CD4-positive, alpha-beta T cell treated with Interleukin-17A for 1 hour (primary cell): Measurements from ENCODE around the gene ADPRHL1.

Experiments used
- DNase-seq: peaks from one replicate; pipeline ENCODE4 v3.0.0-alpha.2; 2020

Gene ADPRHL1

DNA sequence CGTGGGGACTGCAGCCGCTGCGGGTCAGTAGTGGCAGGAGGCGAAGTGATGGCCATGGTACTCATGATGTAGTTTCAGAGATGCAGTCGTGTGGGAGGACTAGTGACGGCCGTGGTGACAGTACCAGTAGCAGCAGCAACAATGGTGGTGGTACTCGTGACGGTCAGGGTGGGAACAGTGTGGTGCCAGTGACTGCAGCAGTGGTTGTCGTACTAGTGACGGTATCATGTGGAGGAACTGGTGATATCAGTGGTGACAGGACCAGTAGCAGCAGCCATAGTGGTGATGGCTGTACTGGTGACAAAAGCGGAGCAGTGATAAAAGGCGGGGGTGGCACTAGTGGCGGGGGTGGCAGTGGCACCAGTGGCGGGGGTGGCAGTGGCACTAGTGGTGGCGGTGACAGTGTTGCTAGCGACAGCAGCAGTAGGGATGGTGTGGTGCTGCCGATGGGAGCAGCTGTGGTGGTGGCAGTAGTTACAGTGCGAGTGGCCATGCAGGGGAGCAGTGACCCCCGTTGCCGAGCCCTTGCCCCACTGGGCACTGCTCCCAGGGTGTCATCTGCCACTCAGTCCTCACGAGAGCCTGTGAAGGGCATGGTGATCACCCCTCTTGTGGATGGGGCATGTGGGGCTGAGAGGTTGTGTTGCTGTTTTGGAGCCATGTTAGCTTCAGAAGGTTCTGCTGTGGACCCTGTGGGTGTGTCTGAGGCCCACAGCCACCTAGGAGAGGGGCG is 22.7 kb downstream of the ADPRHL1 start:
- no peak for DNase-seq

DNA sequence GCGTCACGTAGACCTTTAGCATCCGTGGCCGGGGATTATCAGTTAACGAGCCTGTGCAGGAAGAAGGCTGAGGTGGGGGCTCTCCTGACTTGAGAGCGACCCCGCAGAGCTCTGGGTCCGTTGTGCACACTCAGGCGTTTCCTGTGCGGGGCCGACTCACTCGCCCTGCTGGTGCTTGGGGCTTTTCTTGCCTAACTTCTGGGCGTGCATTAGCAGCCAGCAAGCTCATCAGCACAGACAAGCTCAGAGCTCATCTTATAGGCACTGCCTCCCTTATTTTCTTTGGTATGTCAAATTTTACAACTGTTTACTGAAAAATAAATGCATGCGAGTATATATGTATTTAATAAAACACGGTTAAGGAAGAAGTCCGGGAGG is 23.7 kb downstream of the ADPRHL1 start:
- no peak for DNase-seq

DNA sequence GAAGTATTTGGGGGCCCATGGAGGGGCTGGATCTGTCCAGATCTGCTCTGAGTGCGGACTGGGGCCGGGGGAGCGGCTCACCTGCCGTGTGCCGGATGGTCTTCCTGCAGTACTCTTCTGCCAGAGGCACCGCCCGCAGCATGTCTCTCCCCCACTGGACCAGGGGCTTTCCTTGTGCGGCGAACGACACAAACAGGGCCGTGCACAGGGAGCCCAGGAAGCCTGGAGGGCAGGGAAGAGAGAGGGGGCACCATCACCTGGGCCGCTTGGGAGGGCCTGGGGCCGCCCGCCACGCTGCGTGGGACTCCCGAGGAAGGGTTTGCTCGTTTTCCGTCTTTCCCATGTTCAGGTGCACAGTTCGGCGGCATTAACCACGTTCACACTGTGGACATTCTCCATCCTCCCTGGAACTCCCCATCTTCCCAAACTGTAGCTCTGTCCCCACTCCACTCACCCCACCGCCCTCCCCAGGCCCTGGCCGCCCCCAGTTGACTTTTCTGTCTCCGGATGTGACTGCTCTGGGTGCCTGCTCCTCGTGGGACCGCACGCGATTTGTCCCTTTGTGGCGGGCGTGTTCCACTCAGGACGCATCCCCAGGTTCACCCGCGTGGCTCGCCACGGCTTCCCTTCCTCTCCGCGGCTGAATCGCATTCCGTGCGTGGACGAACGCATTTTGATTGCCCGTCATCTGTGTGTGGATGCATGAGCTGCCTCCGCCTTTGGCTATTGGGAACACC is 24.2 kb downstream of the ADPRHL1 start:
- no peak for DNase-seq

DNA sequence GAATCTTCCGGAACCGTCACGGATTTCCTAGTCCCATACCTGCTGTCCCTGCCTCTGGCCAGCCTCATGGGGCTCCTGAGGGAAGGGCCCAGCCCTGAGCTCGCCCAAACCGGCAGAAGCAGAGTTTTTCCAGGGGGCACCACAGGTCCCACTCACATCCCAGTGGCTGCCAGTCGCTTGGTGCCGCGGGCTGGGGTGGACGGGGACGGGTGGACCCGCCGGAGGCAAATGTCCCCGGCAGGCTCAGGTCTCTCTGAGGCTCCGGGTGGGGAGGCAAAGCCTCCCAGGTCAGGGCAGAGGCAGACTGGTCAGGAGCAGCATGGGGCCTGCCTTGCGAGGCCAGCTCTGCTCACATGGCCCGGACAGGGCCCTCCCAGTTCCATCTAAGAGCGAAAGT is 24.8 kb downstream of the ADPRHL1 start:
- DNase-seq = no peak

DNA sequence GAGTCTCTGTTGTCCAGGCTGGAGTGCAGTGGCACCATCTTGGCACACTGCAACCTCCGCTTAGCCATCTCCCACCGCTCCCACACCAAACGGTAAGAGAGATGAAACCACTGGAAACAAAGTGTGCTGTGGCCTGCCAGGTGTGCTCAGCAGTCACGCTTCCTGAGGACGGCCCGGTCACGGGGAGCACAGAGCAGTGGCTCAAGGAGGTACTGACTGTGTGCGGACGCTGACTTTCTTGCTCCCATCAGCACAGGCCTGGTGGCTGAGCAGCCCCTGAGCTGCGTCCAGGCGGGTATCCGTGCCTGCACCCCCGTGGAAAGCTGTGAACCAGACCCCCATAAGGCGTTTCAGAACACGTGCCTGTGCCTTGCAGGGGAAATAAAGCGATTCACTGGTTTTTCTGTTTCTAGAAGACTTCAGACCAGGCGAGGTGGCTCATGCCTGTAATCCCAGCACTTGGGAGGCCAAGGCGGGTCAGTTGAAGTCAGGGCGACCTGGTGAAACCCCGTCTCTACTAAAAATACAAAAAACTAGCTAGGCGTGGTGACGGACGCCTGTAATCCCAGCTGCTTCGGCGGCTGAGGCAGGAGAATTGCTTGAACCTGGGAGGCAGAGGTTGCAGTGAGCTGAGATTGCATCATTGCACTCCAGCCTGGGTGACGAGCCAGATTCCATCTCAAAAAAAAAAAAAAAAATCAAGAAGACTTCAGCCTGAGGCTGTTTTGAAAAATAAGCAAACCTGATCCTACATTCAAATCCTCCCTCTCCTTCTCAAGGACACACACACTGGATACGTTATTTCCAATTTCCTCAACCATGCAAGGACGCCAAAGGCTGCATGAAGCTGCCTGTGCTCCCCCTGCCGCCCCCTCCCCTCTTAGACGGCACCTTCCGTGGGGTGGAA is 25.5 kb downstream of the ADPRHL1 start:
- DNase-seq = no peak

DNA sequence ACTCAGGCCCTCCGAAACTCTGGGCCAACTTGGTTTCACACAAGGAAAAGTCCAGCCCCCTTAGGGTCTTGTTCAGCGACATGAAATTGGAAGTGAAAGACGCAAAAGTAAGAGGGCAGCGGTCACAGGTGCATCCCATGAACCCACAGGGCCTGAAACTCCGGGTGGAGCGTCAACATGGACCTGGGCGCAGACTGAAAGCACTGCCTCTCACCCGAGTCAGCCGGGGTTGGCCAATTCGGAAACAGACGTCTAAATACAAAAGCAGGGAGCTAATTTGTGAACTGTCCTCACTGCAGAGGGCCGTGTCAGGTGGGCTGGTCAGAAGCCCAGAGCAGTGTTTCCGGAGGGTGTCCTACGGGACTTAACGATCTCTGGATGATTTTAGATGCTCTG is 26.7 kb downstream of the ADPRHL1 start:
- no peak for DNase-seq

DNA sequence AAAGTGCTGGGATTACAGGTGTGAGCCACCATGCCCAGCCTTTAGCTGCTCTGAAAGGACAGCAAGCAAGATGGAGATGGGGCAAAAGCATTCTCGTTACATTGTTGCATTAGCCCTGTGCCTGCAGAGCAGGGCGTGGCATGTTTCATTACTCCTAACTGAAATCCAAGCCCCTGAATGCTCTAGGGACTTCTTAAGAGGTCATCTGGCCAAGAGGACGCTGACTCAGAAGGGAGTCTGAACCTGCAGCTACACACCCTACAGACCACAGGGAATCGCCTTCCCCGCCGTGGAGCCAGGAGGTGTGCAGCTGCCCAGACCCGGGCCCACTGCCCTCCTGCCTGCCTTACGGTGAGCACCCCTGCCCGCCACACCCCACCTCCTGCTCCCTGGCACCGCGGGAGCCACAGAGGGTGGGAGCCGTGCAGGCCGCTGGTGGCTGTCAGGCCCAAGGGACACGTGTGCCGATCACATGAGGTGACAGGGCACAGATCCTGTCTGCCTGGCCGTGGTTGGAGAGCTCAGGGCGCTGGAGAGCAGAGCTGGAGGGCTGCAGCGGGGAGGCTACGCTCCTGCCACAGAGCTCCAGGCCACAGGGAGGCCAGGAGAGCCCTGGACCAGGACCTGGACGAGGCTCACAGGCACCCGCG is 27.2 kb downstream of the ADPRHL1 start:
- no peak for DNase-seq

DNA sequence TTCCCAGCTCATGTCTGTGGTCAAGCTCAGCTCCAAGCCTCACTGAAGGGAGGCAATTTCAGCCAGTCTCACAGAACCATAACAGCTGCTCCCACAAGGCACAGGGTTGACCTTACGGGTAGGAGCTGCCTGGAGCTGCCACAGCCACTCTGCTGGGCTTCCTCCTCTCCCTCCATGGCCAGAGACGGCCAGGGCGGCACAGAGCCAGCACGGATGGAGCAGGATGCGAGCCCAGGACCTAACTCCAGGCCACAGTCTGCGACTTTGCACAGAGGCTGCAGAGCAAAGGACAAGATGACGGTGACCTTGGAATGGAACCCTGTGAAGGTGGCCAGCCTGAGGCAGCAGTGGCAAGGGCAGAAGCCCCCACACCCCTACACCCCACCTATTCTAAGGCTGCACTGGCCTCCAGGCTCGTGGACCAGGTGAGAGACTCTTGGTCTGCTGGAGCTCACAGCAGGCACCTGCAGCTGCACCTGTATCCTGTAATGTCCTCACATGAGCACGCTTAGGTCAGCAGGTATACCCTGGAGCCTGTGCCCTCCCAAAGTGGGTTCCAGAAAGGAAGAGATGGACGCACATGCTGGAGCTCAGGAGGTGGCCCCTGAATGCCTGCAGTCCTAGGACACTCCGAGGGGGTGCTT is 29.6 kb downstream of the ADPRHL1 start:
- DNase-seq = no peak

DNA sequence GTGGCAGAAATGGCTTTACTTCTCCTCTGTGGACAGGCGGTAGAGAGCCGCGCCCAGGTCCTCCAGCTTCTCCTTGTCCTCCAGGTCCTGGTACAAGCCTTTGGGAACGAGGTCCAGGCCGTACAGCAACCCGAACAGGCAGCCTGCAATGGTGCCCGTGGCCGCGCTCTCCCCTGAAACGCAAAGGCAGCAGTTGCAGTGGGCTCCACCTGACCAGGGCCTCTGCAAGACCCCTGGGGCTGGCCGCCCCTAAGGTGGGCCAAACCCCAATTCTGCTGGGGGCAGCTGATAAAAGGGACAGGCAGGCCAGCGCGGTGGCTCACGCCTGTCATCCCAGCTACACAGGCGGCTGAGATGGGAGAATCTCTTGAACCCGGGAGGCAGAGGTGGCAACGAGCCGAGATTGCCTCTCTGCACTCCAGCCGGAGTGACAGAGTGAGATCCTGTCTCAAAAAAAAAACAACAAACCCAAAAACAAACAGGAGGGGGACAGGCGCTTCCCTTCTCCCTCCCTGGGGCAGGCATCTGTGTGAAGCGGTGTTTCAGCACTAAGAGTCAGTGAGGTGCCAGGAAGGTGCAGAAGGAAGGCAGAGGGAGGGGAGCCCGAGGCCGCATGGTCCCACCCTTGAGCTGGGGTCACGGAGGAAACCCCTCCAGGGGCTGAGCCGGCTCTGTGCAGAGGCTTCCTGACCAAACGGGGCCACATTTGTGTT is 30.3 kb downstream of the ADPRHL1 start:
- DNase-seq = no peak

DNA sequence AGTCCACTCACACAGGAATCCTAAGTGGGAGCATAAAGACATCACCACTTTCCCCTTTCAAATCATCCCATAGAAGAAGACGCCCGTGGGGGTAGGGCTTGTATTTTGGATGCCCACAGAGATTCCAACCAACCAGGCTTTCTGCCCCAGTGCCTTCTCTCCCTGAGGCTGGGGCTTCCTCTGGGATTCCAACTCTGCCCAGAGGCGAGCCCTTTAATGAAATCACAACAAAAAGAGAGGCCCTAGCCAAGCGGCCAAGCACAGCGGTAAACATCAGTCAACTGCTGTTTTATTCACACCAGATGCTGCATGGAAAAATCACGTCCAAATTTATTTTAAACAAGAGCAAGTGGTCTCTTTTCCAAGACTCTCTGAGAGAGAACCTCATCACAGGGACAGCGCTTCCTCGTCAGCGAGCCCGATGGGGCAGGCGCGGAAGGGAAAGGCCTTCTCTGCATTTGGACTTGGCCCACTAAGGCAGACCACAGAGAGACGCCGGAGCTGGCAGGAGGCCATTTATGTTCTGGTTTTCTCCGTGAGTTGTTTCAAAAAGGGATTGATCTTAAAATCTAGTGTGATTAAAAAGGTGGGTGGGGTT is 31.5 kb downstream of the ADPRHL1 start:
- no peak for DNase-seq

DNA sequence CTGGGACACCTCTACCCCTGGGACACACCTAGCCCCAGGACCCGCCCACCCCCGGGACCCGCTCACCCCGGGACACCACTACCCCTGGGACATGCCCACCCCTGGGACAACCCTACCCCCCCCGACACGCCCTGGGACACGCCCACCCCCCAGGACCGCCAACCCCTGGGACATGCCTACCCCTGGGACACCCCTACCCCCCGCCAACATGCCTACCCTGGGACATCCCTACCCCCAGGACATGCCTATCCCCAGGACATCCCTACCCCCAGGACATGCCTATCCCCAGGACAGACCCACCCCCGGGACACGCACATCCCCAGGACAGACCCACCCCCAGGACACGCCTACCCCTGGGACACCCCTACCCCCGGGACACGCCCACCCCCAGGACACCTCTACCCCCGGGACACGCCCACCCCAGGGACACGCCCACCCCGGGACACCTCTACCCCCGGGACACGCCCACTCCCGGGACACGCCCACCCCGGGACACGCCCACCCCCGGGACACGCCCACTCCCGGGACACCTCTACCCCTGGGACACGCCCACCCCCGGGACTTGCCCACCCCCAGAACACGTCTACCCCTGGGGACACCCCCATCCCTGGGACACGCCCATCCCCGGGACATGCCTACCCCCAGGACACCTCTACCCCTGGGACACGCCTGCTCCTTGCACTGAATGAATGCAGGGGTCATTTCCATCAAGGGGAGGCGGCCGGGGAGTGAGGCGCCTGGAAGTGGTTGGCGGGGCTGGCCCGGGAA is 32.3 kb downstream of the ADPRHL1 start:
- no peak for DNase-seq

DNA sequence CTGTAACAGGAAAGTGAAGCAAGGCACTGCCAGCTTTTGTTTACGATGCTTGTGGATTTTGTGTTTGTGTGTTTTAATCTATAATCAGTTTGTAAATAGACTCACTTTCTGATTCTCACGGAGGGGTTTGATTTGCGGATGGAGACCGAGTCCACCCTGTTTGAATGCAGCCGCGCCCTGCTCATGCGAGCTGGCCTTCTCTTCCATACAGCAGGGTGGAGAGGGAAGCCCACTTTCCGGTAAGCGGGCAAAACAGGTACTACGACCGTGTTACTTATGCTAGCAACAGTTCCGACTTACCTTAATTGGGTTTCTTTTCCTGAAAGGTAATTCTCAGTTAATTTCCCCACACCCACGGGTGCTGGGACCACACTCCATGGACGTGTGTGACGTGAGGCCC is 33.1 kb downstream of the ADPRHL1 start:
- DNase-seq = no peak

DNA sequence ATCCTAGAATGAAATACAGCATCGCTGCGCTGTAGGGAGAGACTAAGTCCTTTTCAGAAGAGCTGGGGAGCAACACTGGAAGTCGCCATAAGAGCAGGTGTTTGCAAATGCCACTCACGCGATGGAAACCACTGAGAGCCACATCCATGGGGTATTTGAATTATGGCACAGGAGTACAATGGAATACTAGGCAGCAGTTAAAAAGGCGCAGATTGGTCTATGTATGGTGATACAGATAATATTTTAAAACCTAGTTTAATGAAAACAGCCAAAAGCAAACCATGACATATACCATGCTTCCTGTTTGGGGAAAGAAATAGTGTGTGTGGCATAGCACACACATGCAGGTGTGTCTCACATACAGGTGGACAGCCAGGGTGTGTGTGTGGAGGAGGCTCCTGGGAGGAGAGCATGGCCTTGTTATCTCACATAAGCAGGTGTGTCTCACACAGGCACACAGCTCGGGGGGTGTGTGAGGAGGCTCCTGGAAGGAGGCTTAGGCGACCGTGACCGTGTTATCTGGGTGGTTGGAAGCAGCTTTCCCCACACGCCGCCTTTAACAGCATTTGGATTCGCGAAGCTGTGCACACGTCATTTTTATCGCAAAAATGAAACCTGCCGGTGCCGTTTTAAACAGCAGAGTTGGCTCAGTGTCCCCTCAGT is 33.6 kb downstream of the ADPRHL1 start:
- DNase-seq = no peak

DNA sequence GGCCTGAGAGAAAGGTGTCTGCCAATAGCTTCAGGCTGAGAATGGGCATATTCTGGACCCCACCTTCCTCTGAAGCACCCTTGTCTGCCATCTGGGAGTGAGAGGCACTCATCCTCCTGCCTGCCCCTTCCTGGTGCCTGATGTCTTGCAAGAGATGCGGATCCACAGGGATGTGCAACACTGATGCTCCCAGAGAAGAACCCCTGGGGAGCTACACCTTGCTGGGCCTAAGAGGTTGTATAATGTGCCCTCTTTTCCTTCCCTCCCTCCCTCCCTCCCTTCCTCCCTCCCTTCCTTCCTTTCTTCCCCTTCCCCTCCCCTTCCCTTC is 34.6 kb downstream of the ADPRHL1 start:
- DNase-seq = no peak

DNA sequence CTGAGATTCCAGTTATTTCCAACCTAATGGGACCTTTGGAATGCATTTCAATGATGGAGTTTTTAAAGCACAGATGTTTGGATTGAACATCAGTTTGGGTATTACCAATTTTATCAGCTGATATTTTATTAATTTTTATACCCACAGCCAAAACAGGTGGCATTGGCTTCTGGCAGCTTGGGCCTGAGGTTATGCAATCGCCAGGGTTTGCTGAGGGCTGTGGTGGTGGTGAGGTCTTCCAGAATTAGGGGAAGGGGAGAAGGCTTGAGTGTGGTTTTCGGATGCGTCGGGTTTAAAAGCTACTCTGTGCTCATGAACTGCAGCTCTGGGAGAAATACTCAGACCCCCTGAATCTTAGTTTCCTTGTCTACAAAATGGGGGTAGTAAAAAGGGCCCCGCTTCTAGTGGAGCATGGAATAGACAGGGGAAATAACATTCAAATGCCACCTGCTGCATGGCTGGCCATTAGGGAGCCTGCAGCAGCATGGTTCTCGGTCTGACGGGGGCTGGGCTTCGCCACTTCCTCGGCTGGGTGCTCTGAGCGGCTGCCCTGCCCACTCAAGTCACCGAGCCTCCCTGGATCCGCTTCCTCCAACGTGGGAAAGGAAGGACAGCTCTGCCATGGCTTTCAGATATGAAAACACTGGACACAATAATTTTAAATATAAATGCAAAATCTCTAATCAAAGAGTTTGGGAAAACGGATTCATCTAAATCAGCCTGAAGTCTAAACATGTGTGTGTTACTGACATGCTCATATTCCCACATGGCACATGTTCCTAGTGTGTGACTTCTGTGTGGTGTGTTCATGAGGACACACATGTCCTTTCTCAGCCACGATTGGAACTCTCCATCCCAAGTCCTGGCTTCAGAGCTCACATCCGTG is 35.2 kb downstream of the ADPRHL1 start:
- no peak for DNase-seq

DNA sequence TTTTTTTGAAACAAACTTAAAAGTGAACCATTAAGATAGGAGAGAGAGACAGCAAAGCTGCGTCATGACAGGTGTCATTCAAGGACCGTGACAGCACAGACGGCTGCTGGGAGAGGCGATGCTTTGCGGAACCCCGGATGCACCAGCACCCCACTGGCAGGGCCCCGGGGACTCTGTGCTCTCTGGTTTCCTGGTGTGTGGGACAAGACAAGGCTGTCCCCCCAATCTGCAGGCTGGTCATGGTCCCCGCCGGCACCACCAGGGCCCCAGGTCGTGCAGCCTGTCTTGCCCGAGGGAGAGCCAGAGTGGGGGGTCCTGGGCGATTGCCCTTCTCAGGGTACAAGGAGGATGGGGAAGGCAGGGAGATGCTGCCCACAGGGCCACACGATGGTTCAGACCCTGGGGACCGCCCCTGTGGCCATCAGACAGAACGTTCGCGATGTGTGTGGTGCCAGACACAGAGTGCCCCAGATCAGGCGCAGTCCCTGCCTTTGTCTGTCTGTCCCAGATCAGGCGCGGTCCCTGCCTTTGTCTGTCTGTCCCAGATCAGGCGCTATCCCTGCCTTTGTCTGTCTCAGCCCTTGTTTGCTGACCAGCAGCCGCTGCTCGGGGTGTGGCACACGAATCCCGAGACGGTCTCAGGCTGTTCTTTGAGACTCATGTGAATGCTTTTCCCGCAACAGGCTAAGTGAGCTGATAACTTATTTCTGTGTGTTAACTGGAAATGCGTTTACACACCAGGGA is 36.1 kb downstream of the ADPRHL1 start:
- DNase-seq = no peak

DNA sequence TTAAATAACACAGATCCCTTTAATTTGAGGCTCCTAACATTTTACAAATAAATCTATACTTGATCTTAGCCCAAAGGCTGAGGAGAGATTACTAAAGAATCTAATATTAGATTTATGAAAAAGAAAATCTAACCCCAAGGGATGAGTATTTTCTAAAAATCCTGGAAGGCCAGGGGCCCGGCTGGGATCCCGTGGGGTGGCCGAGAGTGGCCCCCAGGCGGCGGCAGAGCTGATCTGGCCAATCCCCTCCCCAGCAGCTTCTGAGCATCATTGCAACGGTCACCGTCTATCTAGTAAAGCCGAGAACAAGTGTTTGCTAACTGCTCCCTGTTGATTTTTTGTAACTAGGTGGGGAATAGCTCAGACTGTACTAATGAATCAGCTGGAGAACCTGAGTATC is 37.5 kb downstream of the ADPRHL1 start:
- DNase-seq = no peak

DNA sequence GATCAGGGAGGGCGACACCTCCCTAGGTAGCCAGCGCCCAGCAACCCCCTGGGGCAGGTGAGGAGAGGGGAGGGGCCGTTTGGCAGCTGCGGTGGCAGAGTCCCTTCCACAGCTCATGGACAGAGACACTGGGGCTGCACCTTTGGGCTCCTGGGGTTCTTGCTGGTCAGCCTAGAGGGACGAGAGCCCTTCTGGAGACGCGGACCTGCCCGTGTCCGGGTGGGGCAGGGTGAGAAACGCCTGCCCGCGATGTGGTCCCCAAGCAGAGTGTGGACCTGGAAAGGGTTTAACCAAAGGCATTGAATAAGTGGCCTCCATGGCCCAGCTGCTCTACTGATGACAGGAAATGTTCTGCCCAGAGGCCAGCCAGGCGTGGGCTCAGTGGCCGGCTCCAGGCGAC is 38.3 kb downstream of the ADPRHL1 start:
- no peak for DNase-seq

DNA sequence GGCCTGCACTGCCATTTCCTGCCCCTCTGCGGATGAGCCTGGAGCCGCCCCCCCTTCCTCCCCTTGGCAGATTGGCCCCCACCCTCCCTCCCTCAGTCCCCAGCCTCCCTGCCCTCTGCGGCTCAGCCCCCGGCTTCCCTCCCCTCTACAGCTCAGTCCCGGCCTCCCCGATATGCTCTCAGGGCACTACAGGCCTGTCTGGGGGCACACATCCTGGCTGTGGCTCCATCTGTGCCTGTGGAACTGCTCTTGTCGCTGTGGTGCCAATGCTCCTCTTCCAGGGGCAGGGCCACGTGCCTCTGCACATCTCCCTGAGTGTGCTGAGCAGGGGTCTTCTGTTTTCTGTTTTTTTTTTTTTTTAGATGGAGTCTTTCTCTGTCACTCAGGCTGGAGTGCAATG is 39.0 kb downstream of the ADPRHL1 start:
- DNase-seq = no peak
